HG03354 (cell line): Measurements from ENCODE around the gene NUDT15.
"Not testable (repeated sequence)": the region's sequence is repeated elsewhere in the genome, so short reads cannot be mapped to it uniquely, and the experiment has no call there.

Experiments used
- ATAC-seq: cut with Tn5 transposase; IDR thresholded peaks from one replicate; pipeline ENCODE4 v1.9.1; 2021; ENCODE audit warnings: mild to moderate bottlenecking; ENCODE audit not compliant: unreplicated experiment, poor library complexity, severe bottlenecking

Gene NUDT15

DNA sequence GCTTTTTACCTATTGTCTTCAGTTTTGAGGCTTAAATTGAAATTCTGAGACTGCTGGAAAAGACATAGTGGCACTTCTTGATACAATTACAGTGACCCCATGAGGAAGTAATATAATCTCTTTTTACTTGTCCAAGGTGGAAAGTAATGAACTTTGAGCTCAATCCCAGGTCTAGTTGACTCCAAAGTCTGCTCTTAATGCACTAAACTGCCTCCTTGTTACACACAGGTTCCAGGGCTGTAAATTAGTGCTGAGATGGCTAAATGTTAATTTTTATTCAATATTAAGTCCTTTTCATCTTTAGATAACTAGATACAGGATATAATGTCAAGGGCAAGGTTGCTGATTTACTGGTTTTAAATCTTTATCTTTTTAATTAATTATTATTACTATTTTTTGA is 2.5 kb downstream of the NUDT15 start:
- ATAC-seq = no peak

DNA sequence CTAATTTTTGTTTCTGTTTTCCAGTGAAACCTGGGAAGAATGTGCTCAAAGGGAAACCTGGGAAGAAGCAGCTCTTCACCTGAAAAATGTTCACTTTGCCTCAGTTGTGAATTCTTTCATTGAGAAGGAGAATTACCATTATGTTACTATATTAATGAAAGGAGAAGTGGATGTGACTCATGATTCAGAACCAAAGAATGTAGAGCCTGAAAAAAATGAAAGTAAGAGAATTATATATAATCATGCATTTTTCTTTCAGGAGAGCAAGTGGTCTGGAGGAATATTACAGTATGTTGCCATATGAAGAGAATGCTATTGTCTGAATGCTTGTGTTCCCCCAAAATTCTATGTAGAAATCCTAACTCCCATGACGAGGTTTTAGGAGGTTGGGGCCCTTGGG is 3.4 kb downstream of the NUDT15 start:
- no peak for ATAC-seq

DNA sequence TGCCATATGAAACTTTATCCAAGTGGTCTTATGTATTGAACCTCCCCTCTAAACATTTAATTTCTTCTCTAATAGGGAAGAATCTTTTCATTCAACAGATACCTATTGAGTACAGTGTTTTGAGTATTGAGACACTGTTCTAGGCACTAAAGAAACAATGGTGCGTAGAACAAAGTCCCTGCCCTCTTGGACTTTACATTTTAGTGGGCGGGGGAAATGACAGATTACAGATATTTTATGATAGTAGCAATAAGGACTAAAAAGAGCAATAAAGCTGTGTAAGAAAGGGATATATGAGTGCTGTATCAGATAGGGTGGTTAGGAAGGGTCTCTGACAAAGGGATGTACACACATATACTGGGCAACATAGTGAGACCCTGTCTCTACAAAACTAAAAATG is 5.4 kb downstream of the NUDT15 start:
- ATAC-seq = no peak

DNA sequence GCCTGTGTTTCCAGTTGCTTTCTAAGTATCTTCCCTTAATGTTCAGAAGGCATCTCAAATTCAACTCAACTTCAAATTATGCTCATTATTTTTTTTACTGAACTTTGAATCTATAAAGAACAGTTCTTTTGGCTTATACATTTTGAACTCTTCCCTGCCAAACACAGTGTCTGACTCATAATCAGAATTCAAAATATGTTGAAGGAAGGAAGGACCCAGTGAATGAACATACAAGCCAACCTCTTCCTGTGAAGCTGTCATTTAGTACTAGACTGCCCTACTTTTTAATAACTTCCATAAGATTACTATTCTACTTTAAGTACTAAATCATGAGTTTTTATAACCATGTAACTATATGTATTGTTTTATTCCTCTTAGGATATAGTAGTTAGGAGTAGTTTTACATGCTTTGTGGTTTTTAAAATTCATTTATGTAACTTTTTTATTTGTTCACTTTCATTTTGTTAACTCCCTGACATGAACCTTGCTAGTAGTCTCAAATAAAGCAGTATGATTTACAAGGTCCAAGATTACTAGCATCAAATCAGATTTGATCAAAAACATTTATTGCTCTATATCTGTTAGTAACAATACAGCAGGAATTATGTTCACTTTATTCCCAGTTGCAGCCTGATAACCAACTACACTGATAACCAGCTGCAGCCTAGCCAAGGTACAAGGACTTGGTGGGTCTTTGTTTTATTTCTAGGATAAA is 6.4 kb downstream of the NUDT15 start:
- no peak for ATAC-seq

DNA sequence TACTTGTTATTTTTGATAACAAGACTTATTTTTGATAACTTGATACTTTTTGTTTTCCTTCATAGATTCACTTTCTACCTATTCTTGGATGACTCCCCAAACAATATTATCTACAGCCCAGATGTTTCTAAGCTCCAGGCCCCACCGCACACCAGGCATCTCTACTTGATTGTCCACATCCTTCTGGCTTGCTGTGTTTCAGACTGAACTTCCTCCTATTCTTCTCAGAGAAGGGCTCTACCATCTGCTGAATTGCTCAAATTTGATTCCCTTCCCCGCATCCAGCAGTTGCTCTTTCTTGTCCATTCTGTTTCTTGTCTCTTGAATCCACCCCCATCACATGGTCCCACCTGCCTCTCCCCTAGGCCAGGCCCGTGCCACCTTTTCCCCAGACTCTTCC is 13.0 kb downstream of the NUDT15 start:
- no peak for ATAC-seq

DNA sequence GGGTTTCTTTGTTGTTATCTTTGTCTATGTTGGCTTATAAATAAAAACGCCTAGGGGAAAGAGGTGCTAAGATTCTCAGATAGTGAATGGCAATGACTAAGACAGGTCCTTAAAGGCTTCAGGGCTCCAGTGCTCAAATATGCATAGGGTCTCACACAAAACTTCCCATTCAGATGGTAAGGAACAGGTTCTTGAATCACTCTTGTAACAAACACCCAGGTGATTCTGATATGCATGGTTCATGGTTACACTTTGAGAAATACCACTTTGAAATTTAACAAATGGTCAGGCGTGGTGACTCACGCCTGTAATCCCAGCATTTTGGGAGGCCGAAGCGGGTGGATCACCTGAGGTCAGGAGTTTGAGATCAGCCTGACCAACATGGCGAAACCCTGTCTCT is 17.1 kb downstream of the NUDT15 start:
- ATAC-seq = no peak

DNA sequence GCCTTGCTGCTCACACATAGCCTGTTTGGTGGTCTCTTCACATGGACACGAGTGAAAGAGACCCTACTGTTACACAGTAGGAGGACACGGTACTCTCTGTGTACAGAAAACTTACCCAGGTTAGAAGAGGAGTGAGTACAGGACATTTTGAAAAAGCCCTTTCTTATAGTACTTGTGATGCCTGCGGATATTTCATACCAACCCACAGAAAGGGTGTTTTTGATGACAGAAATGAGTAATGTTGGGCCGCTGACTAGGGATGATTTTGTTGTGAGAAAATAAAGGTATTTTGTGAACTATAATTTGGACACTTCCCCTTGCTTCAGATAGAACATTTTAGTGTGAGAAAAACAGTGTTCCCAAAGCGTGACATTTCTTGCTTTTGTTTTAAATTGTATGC is 18.2 kb downstream of the NUDT15 start:
- ATAC-seq = no peak

DNA sequence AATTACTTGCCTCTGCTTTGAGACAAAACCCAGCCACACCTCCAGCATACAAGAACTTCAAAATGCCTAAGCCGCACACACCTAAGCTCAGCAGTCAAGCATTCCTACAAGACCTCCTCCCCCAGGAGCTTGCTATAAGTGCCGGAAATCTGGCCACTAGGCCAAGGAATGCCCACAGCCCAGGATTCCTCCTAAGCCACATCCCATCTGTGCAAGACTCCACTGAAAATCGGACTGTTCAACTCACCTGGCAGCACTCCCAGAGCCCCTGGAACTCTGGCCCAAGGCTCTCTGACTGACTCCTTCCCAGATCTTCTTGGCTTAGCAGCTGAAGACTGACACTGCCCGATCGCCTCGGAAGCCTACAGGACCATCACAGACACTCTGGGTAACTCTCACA is 21.0 kb downstream of the NUDT15 start:
- not testable (repeated sequence) for ATAC-seq

DNA sequence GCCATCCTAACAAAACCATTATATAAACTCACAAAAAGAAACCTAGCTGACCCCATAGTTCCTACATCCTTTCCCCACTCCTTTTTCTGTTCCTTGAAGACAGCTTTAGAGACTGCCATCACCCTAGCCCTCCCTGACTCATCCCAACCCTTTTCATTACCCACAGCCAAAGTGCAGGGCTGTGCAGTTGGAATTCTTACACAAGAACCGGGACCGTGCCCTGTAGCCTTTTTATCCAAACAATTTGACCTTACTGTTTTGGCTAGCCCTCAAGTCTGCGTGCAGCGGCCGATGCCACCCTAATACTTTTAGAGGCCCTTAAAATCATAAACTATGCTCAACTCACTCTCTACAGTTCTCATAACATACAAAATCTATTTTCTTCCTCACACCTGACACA is 22.4 kb downstream of the NUDT15 start:
- ATAC-seq = not testable (repeated sequence)

DNA sequence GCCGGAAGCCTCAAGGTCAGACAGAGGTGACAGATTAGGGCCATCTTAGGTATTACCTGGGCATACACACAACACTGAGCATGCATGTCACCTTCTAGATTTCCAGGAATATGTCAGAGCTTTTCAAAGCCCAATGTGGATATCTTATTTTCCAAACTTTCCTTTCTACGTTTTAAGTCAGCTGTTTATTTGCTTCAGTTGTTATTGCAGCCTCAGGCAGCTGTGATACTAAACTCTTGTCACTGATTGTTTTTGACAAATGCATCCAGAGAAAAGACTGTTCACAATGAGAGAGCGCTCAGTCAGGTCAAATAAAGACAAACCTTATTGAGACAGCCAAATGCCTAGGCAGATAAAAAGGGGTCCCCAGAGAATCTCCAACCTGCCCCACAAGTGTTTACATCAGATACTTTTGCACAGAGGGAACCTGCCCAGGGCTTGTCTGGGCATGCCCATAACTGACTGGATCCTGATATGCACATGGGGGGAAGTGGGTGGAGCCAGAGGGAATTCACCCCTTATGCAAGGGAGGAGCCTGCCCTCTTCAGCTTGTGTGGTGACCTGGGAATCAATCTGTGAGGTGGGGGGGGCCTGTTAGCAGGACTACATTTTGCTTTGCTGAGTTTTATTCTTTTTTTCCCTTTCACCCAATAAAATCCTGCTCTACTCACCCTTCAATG is 28.9 kb downstream of the NUDT15 start:
- no peak for ATAC-seq

DNA sequence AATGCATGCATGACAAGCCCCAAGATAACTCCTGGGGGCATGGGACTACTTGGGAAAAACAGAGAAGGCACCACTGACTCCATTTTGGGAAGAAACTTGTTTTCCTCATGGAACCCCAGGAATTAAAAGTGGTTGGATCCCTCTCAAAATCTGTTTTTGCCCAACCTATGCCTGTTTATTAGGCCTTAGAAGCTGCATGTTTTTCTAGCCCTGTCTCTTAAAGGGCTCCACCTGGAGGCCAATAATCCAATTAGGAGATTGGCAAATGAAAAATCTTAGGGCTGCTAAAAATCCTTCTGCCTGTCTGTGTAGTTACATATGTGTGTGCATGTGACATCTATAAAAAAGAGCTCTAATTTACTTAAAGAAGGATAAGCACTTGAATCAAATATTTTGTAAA is 30.5 kb downstream of the NUDT15 start:
- ATAC-seq = no peak

DNA sequence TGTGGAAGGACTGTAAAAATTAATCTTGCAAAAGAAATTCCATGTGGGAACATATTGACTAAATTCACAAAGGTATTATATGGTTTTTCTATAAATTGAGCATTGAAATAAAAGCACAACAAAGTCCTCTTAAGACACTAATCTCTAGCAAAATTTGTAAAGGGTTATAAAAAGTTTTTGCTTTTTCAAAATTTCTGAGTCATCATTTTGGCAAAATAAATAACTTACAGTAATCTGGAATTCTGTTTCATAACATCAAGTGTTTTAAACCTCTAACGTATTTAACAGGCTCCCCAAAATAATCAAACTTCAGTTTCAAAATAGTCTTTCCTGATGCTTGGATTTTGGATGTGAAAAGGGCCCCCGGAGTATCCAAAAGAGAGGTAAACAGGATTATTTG is 31.4 kb downstream of the NUDT15 start:
- ATAC-seq = no peak

DNA sequence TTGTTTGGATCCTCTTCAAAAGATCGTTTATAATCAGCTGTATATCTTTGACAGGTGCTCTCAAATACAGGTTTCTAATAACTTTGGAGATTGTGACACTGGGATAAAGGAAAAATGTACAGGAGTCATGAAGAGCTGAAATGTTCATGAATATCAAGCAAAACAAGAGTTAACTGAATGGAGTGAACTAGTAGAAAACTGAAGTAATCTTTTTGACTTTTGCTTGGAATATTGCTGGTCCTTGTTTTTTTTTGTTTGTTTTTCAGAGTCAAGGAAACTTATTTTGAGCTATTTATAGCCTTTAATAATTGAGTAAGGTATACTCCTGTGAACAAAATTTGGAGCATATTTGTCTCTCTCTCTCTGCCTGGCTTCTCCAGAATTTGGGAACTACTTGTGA is 32.0 kb downstream of the NUDT15 start:
- ATAC-seq = no peak

DNA sequence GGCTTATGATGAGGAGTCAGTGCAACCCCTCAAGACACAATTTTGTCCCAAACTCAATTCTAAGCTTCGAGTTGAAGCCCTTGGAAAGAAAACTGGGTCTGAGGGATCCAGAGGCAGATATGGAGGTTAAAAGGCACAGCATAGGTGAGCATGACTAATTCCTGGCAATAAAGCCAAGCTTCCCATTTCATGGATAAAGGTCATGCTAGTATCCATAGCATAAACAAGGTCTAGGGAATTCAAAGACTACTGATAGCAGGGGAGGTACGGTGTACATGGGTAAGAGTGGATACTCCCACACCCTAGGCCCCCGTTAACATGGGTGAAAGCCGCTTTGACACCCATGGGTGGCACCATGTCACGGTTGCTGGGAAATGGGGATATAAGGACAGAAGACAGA is 33.4 kb downstream of the NUDT15 start:
- ATAC-seq = no peak

DNA sequence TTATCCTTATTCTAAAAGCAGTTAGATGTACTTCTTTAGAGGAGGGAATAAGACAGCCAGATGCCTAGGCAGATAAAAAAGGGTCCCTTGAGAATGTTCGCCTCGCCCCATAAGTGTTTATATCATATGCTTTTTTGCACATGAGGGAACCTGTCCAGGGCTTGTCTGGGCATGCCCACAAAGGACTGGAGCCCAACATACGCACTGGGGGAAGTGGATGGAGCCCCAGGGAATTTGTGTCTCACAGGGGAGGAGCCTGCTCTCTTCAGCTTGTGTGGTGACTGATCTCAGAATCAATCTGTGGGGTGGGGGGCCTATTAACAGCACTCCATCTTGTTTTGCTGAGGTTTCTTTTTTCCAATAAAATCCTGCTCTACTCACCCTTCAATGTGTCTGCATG is 34.8 kb downstream of the NUDT15 start:
- ATAC-seq = no peak

DNA sequence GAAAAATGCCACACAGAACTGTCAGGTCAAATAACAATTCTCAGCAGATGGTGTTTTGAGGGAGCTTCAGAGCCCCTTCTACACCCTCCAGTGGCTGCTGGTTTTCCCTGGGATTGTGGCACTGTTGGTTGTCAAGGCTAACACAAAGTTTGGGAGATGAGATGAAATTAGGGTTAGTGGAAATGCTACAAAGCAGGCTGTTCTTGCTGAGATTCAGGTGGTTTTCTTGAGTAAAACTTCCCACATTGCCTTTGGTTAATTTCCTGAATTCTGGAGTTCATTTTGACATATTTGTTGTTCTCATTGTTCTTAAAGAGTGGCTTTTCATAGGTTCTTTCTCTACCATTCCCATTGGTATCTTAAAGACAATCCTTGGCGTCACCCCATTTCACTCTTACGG is 35.3 kb downstream of the NUDT15 start:
- ATAC-seq = no peak

DNA sequence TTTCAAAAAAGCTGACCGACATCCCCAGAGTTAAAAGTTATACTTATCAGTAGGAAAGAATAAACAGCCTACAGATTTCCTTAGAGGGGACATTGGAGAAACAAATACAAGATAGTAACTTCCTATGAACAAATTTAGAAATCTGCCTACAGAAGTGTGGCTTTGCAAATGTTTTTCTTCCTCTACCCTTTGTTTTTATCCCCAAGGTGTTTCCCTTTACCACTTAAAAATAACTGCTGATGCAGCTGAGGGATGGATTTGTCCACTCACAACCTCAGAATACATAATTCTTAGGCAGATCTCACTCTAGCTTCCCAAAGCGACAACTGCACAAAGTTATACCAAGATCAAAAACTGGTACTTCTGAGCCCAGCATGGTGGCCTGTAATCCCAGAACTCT is 36.5 kb downstream of the NUDT15 start:
- ATAC-seq = no peak

DNA sequence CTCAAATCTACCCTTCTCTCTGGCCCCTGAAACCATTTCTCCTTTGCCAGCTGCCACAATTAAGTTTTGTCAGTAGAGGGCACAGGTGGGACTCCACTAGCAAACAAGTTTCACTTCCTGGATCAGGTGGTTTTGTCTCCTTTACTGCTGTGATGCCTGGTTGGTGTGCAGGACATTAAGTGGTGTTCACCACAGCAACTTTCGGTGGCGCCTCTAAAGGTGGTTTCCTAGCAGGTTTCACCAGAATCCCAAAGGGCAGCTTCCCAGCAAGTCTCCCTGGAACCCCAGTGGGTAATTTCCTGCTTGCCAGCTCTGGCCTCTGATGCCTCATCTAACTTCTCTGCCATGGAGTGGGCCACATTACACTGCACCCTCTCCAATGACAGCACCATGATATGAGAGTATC is 40.7 kb downstream of the NUDT15 start:
- peak; percentile 99 for ATAC-seq

DNA sequence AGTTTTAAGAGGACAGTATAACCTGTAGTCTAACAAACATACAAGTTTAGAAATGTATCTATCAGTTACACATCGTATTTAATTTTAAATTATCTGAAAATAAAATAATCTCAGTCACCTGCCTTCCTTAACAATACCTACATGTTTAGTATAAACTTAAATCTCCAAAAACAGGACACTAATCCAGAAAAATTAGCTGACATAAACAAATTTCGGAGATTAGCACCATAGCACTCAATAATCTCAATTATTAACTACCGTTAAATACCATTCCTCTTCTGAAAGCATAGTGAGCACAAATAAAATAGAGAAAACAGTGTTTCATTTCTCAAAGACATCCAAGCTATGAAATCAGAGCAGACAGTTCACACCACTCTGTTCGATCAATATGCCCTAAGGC is 44.2 kb downstream of the NUDT15 start:
- ATAC-seq = no peak

DNA sequence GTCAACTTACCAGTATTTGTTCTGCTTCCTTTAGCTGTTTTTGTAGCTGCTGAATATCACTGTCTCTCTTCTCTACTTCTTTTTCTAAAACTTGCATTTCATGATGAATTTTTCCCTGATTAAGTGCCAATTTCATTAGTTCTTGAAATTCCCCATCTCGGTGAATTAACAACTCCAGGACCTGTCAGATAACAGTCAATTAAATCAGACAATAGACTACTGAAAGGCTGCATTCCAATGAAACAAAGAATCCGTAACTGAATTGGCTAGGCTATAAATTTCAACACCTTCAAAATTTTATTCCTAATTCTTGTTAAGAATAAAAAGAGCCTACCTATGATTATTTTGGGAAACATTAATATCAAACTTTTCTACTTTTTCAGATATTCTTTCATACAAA is 48.7 kb downstream of the NUDT15 start:
- no peak for ATAC-seq

DNA sequence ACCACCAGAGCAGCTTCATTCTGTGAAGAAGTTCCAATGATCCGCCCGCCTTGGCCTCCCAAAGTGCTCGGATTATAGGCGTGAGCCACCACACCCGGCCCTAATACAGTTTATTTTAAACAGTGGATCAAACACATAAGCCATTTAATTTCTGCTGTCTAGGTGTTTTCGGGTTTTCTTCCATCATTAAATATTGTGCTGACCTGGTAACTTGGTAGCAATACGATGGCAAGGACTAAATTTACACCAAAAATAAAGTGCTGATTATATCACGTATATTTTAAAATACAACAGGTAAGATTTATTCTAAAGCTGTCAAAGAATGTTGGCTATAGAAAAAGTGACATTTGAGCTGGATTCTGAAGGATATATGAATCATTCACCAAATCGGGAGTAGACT is 56.1 kb downstream of the NUDT15 start:
- no peak for ATAC-seq

DNA sequence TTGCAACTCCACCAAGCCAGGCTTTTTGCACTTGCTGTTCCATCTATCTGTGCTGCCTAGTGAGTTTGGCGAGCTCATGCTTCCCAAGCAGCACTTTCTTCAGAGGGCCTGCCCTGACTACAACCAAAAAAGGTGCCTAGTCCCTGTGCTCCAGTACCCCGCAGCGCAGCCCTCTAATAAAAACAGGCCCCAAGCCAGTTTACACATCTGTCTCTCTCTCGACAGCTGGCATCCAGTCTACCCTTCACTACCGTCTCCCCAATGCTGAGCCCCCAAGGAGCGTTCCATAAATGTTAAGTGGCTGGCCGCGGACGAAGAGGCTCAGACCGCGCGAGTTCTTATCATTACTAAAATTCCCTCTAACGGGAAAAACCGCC is 56.9 kb downstream of the NUDT15 start:
- peak; percentile 32 for ATAC-seq
